Peyer's patch (tissue), 4 donors: ENCODE measurements around the gene ANK2.

Experiments used
- POLR2A ChIP-seq, 2 donors: fragments of 450-650 bp; IDR thresholded peaks; one replicate each; pipeline ENCODE4 v1.5.1; 2017; ENCODE audit warnings: antibody characterized with exemption in 2 of 2, mild to moderate bottlenecking in 2 of 2, moderate library complexity in 2 of 2
- TF ChIP-seq, protein P1 (sequence below), 6 experiments: fragments of 450-650 bp in 4 of 6; fragments of 200-600 bp in 2 of 6; sonication (generic) in 1 of 6; IDR thresholded peaks; one replicate each; pipeline ENCODE4 v1.5.1; 2017 to 2019; ENCODE audit warnings: antibody characterized with exemption in 6 of 6, mild to moderate bottlenecking in 3 of 6, moderate library complexity in 1 of 6

DNA sequence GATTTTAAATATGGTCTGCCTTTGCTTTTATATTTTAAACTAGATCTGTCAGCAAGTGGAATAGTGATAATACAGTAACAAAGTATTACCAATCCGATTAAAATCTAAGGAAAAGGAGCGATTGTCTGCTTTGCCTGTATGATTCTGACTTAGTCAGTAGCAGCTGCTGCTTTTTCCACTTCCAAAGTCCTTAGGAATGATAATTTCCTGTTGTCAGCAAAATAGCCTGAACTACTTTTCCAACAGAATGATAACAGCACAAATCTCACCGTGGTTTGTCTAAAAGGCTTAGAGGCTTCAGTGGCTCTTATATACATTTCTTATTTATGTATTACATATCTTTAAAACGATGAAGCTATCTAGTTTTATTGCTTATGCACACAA, 290.0 kb downstream of the ANK2 start:
- TF ChIP-seq, protein P1, sequence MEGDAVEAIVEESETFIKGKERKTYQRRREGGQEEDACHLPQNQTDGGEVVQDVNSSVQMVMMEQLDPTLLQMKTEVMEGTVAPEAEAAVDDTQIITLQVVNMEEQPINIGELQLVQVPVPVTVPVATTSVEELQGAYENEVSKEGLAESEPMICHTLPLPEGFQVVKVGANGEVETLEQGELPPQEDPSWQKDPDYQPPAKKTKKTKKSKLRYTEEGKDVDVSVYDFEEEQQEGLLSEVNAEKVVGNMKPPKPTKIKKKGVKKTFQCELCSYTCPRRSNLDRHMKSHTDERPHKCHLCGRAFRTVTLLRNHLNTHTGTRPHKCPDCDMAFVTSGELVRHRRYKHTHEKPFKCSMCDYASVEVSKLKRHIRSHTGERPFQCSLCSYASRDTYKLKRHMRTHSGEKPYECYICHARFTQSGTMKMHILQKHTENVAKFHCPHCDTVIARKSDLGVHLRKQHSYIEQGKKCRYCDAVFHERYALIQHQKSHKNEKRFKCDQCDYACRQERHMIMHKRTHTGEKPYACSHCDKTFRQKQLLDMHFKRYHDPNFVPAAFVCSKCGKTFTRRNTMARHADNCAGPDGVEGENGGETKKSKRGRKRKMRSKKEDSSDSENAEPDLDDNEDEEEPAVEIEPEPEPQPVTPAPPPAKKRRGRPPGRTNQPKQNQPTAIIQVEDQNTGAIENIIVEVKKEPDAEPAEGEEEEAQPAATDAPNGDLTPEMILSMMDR (IDR thresholded peaks at IDR 0.05), result no peak
- TF ChIP-seq POLR2A (IDR thresholded peaks at IDR 0.05), result no peak
